ENCODE results near the gene MTPN. TPM values are rescaled to one million over a fixed set of nuclear protein-coding genes. Genes with fewer than 3 reads are reported as not detected.

The MTPN gene
- total RNA-seq, 1 experiment from 2014 or later: 98.2 TPM

GRCh38 chr7:135894816-135895215, 82.3 kb downstream of the MTPN start:
- Histone ChIP-seq H3T11ph (ENCODE audit: low read length) (no peak overlapping the region), H2BK20ac (ENCODE audit: low read depth, low read length, poor library complexity, severe bottlenecking) (no peak overlapping the region), H2AFZ (ENCODE audit: low read length) (no peak overlapping the region), H2BK15ac (ENCODE audit: low read depth, low read length) (no peak overlapping the region), H3K9ac (ENCODE audit: extremely low read depth, insufficient read length, low read length) (no peak overlapping the region), H3K79me2 (ENCODE audit: insufficient read depth, low read length) (no peaks in the 10 kb centered on the region), H3K4me1 (ENCODE audit: insufficient read depth, low read length) (no peaks in the 10 kb centered on the region), H2BK120ac (ENCODE audit: low read depth, low read length, poor library complexity, severe bottlenecking) (no peak overlapping the region), H2BK5ac (ENCODE audit: insufficient read length, low read length) (no peak overlapping the region), H3K9me3 (ENCODE audit: control insufficient read depth, low read depth, low read length) (no peaks in the 10 kb centered on the region), H2BK12ac (ENCODE audit: insufficient read length, low read depth, low read length) (no peak overlapping the region), H3K4ac (ENCODE audit: low read depth, low read length) (no peak overlapping the region), H4K5ac (ENCODE audit: insufficient read length, low read depth, low read length) (no peak overlapping the region), H3K23me2 (ENCODE audit: insufficient read length, low read depth, low read length, poor library complexity, severe bottlenecking) (no peaks in the 10 kb centered on the region), H3K56ac (ENCODE audit: insufficient read length, low read depth, low read length) (no peak overlapping the region), H3K79me1 (ENCODE audit: insufficient read depth, low read depth, low read length, poor library complexity, severe bottlenecking) (no peaks in the 10 kb centered on the region), H3K27me3 (ENCODE audit: insufficient read depth, low read length) (no peaks in the 10 kb centered on the region), H4K91ac (ENCODE audit: insufficient read length, low read depth, low read length) (no peak overlapping the region), H4K20me1 (ENCODE audit: control insufficient read depth, insufficient read depth, insufficient read length) (no peaks in the 10 kb centered on the region), H3K18ac (ENCODE audit: insufficient read length, low read depth, low read length) (no peak overlapping the region), H3K27ac (ENCODE audit: insufficient read length, low read depth, low read length) (no peak overlapping the region), H2AK5ac (ENCODE audit: insufficient read length, low read length) (no peak overlapping the region), H3K23ac (ENCODE audit: insufficient read length, low read depth, low read length) (no peak overlapping the region), H3K4me2 (ENCODE audit: insufficient read depth, insufficient read length, low read length) (no peak overlapping the region), H3K14ac (ENCODE audit: insufficient read depth, low read length) (no peak overlapping the region), H4K8ac (replicated peaks; ENCODE audit: insufficient read length, low read depth, low read length) (no peak overlapping the region)
- no CpG with 5 or more reads among the region's 3 CpGs for WGBS (ENCODE audit: extremely low coverage, insufficient read length, low lambda C conversion rate)
- Mint-ChIP-seq H3K36me3 (ENCODE audit: insufficient read depth in 1 of 3, low read depth in 3 of 3) (no peaks in the 10 kb centered on the region), H3K27ac (no peak overlapping the region), H3K27me3 (ENCODE audit: low read depth) (no peaks in the 10 kb centered on the region), H3K4me3 (no peak overlapping the region), H3K4me1 (peaks cover 0 to 2% of the 10 kb centered on the region in 2 experiments; a peak in 1 of 4 replicates), H3K9me3 (no peaks in the 10 kb centered on the region)
- no peak for DNase-seq
- no peak for TF ChIP-seq CTCF (conservative IDR thresholded peaks at IDR 0.05)

Data from H9 (cell line).